GM18498 (cell line): ENCODE measurements around the gene ERN1.
A peak's percentile ranks its signal among the peaks of the same experiment; 100 is the strongest.

ENCODE experiments used
- ATAC-seq: cut with Tn5 transposase; IDR thresholded peaks from one replicate; pipeline ENCODE4 v1.9.1; 2021; ENCODE audit warnings: mild to moderate bottlenecking, moderate library complexity; ENCODE audit not compliant: unreplicated experiment

Gene ERN1

GRCh38 chr17:64063766-64064224 is 66.1 kb downstream of the ERN1 start:
- no peak for ATAC-seq

GRCh38 chr17:64063088-64063487 is 66.9 kb downstream of the ERN1 start:
- no peak for ATAC-seq

GRCh38 chr17:64061178-64061898 is 68.6 kb downstream of the ERN1 start:
- ATAC-seq, result no peak

GRCh38 chr17:64060331-64060730 is 69.6 kb downstream of the ERN1 start:
- ATAC-seq, result no peak

- no peak for ATAC-seq
These were observed 70.2 kb downstream of the ERN1 start for GRCh38 chr17:64059756-64060155.

GRCh38 chr17:64058621-64059020 is 71.3 kb downstream of the ERN1 start:
- no peak for ATAC-seq

- ATAC-seq, result no peak
These were observed 72.2 kb downstream of the ERN1 start for GRCh38 chr17:64057701-64058263.

- peak; percentile 85 for ATAC-seq
These were observed 73.5 kb downstream of the ERN1 start for GRCh38 chr17:64056269-64057005.

- no peak for ATAC-seq
These were observed 74.5 kb downstream of the ERN1 start for GRCh38 chr17:64055183-64056142.

GRCh38 chr17:64054304-64054703 is 75.6 kb downstream of the ERN1 start:
- no peak for ATAC-seq

- no peak for ATAC-seq
These were observed 76.8 kb downstream of the ERN1 start for GRCh38 chr17:64053101-64053500.

- ATAC-seq, result no peak
These were observed 78.8 kb downstream of the ERN1 start for GRCh38 chr17:64051153-64051552.

- ATAC-seq, result no peak
These were observed 81.1 kb downstream of the ERN1 start for GRCh38 chr17:64048805-64049204.

- no peak for ATAC-seq
These were observed 84.8 kb downstream of the ERN1 start for GRCh38 chr17:64045176-64045575.

- no peak for ATAC-seq
These were observed 87.1 kb downstream of the ERN1 start for GRCh38 chr17:64042700-64043485.

GRCh38 chr17:64041912-64042311 is 88.0 kb downstream of the ERN1 start:
- no peak for ATAC-seq

GRCh38 chr17:64040206-64040605 is 89.7 kb downstream of the ERN1 start:
- ATAC-seq, result no peak

GRCh38 chr17:64039106-64039400 is 90.9 kb downstream of the ERN1 start:
- ATAC-seq, result no peak

- ATAC-seq, result no peak
These were observed 91.4 kb downstream of the ERN1 start for GRCh38 chr17:64038331-64039105.

- no peak for ATAC-seq
These were observed 92.1 kb downstream of the ERN1 start for GRCh38 chr17:64037802-64038201.
